Measurements from ENCODE around the gene AIMP1. TPM values are rescaled to one million over a fixed set of nuclear protein-coding genes. Genes with fewer than 3 reads are reported as not detected.
"Not testable (repeated sequence)": the region's sequence is repeated elsewhere in the genome, so short reads cannot be mapped to it uniquely, and the experiment has no call there.

The AIMP1 gene
- total RNA-seq, 2 donors from 2014 or later: 40.6 to 50.8 TPM

GRCh38 chr4:106380179-106380578 lies 63.8 kb downstream of the AIMP1 start:
- intact Hi-C loops (cut with DNase I, micrococcal nuclease): no loop called here
- no peak for ATAC-seq
- no peak for DNase-seq

DNA sequence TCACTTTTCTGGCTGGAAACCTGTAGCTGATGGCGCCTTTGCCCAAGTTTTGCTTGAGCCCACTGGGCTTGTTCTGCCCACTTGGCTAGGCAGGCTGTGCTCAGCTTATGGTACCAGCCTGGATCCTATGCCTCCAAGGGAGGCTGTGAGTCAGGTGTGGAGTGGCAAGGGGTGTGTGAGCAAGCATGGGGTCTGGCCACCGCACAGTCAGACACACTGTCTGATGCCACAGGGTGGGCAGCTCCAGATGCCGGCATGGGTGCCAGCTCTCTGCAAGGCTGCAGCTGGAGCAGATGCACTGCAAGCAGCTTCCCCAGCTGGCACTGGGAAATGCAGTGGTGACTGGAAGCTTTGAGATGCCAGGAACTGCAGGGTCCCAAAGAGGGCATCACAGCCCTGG lies 68.5 kb downstream of the AIMP1 start:
- intact Hi-C loops (cut with DNase I, micrococcal nuclease): no loop called here
- no peak for DNase-seq
- no peak for ATAC-seq

DNA sequence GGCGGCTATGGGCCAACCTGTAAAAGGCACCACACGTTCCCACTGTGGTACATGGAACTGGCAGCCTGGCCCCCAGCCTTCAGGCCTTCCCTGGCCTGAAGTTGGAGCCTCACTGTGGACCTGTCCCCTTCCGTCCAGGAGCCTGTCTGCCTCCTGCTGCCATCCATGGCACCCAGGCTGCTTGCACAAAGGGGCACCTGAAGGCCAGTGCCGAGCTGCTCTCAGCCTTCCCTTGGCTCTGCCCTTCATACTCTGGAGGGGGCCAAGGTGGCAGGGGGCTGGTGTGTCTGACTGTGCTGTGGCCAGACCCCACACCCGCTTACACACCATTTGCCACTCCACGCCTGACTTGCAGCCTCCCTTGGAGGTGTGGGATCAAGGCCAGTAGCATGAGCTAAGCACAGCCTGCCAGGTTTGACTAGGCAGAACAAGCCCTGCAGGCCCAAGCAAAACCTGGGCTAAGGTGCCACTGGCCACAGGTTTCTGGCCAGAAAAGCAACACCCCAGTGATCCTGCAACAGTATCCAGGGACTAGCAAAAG lies 69.6 kb downstream of the AIMP1 start:
- DNase-seq: no peak
- intact Hi-C loops (cut with DNase I, micrococcal nuclease): no loop called here

DNA sequence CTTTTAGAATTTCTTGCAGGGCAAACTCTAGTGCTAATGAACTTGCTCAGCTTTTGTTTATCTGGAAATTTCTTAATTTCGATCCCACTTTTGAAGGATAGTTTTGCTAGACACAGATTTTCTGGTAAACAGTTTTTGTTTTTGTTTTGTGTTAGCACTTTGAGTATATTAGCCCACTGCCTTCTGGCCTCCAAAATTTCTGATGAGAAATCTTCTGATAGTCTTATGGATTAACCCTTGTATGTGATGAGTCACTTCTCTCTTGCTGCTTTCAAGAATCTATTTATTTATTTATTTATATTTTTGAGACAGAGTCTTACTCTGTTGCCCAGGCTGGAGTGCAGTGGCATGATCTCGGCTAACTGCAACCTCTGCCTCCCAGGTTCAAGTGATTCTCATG lies 79.2 kb downstream of the AIMP1 start:
- intact Hi-C loops (cut with DNase I, micrococcal nuclease): no loop called here
- ATAC-seq: no peak

More for the DNA sequence above, 69.6 kb downstream of the AIMP1 start:
- no peak for ATAC-seq

DNA sequence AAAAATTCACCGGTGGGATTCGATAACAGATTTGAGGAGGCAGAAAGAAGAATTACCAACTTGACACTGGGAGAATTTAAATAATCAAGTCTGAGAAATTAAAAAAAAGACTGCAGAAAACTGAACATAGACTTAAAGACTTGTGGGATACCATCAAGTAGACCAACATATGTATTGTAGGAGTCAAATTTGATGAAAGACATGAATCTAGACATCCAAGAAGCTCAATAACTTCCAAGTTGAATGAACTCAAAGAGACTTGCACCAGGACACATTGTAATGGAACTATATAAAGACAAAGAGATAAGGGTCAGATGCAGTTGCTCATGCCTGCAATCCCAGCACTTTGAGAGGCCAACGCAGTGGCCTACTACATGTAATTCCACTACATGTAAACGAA lies 82.5 kb downstream of the AIMP1 start:
- DNase-seq; ATAC-seq; intact Hi-C loops (cut with DNase I, micrococcal nuclease): not testable (repeated sequence)

More for the DNA sequence above, 79.2 kb downstream of the AIMP1 start:
- DNase-seq: no peak

Other genes with a start within 250 kb of the AIMP1 start
- gene TBCK, start 341 bp upstream of the AIMP1 start, total RNA-seq: 10 to 100 TPM; 28.1 to 29.2 TPM
- not detected for gene GIMD1, start 52.2 kb downstream of the AIMP1 start, total RNA-seq

All from left colon (tissue), 2 donors.